ENCODE measurements around the gene ATP5F1A. TPM values are rescaled to one million over a fixed set of nuclear protein-coding genes. Genes with fewer than 3 reads are reported as not detected.

The ATP5F1A gene
- polyA plus RNA-seq, 1 experiment: 937 TPM

GRCh38 chr18:46109386-46109785 lies 11.3 kb upstream of the ATP5F1A start:
- Histone ChIP-seq H3K27me3 (ENCODE audit: control insufficient read depth, insufficient read depth, low read length) (no peaks in the 10 kb centered on the region), H3K27ac (ENCODE audit: low read depth, low read length) (no peak overlapping the region), H3K4me3 (ENCODE audit: low read depth, low read length) (no peak overlapping the region), H3K9me3 (ENCODE audit: control insufficient read depth, insufficient read depth, low read length) (peaks cover 2% of the 10 kb centered on the region; the same call in 1 of the 2 replicates)
- ChIA-PET CTCF (no interaction called here), POLR2A (no interaction called here)
- no peak for TF ChIP-seq CTCF (IDR thresholded peaks at IDR 0.05; ENCODE audit: low read depth, low read length)
- no peak for DNase-seq (ENCODE audit: low read depth, low spot score)

- H3K9me3 ChIP-seq (ENCODE audit: control insufficient read depth, insufficient read depth, low read length): peaks cover 4% of the 10 kb centered on the region; the same call in 1 of the 2 replicates
- H3K27ac ChIP-seq (ENCODE audit: low read depth, low read length): peak within 1 kb of the TSS; percentile 82
- H3K27me3 ChIP-seq (ENCODE audit: control insufficient read depth, insufficient read depth, low read length): no peaks in the 10 kb centered on the region
- peak within 1 kb of the TSS; percentile 93 for H3K4me3 ChIP-seq (ENCODE audit: low read depth, low read length)
- ChIA-PET POLR2A (no interaction called here), CTCF (interaction anchor here (0.7 kb wide), 1 partner anchor 327 kb away, joined by 3 read pairs; no protein-coding TSS in a partner anchor)
- DNase-seq (ENCODE audit: low read depth, low spot score): peak; percentile 11
- TF ChIP-seq CTCF (IDR thresholded peaks at IDR 0.05; ENCODE audit: low read depth, low read length): no peak
Measured at GRCh38 chr18:46104128-46104911, 6.2 kb upstream of the ATP5F1A start, which contains the start of gene HAUS1. HAUS1 (plus strand) TSS chr18:46104385; CDS start chr18:46104412, 27 bp downstream.

- no peak for TF ChIP-seq CTCF (IDR thresholded peaks at IDR 0.05; ENCODE audit: low read depth, low read length)
- DNase-seq (ENCODE audit: low read depth, low spot score): no peak
- POLR2A ChIA-PET: interaction anchor here (0.6 kb wide), 1 partner anchor 42 kb away, joined by 5 read pairs; no protein-coding TSS in a partner anchor
- H3K9me3 ChIP-seq (ENCODE audit: control insufficient read depth, insufficient read depth, low read length): peaks cover 2% of the 10 kb centered on the region; the same call in 1 of the 2 replicates
- H3K4me3 ChIP-seq (ENCODE audit: low read depth, low read length): no peak overlapping the region
- CTCF ChIA-PET: no interaction called here
- no peaks in the 10 kb centered on the region for H3K27me3 ChIP-seq (ENCODE audit: control insufficient read depth, insufficient read depth, low read length)
- H3K27ac ChIP-seq (ENCODE audit: low read depth, low read length): no peak overlapping the region
Measured at GRCh38 chr18:46099463-46099862, 1.4 kb upstream of the ATP5F1A start.

GRCh38 chr18:46098616-46098933 lies 479 bp upstream of the ATP5F1A start:
- no peak for TF ChIP-seq CTCF (IDR thresholded peaks at IDR 0.05; ENCODE audit: low read depth, low read length)
- Histone ChIP-seq H3K4me3 (ENCODE audit: low read depth, low read length) (peak overlapping the region; percentile 95), H3K27ac (ENCODE audit: low read depth, low read length) (peak overlapping the region; percentile 49), H3K9me3 (ENCODE audit: control insufficient read depth, insufficient read depth, low read length) (no peaks in the 10 kb centered on the region; the same call in 1 of the 2 replicates), H3K27me3 (ENCODE audit: control insufficient read depth, insufficient read depth, low read length) (no peaks in the 10 kb centered on the region)
- ChIA-PET CTCF (interaction anchor here (0.7 kb wide), 1 partner anchor 15 kb away, joined by 3 read pairs; no protein-coding TSS in a partner anchor), POLR2A (interaction anchor here (0.6 to 0.7 kb wide), 3 partner anchors 43 to 166 kb away, joined by 3 to 6 read pairs (median 5); no protein-coding TSS in a partner anchor)
- DNase-seq (ENCODE audit: low read depth, low spot score): no peak

- peak overlapping the region; percentile 95 for H3K4me3 ChIP-seq (ENCODE audit: low read depth, low read length)
- POLR2A ChIA-PET: interaction anchor here (0.6 kb wide), 1 partner anchor 22 kb away, joined by 3 read pairs; no protein-coding TSS in a partner anchor
- TF ChIP-seq CTCF (IDR thresholded peaks at IDR 0.05; ENCODE audit: low read depth, low read length): no peak
- CTCF ChIA-PET: interaction anchor here (0.7 to 1.9 kb wide), 3 partner anchors 76 to 560 kb away, joined by 3 to 6 read pairs (median 4); a partner anchor contains a TSS
- H3K27me3 ChIP-seq (ENCODE audit: control insufficient read depth, insufficient read depth, low read length): no peaks in the 10 kb centered on the region
- DNase-seq (ENCODE audit: low read depth, low spot score): no peak
- peak overlapping the region; percentile 57 for H3K27ac ChIP-seq (ENCODE audit: low read depth, low read length)
- H3K9me3 ChIP-seq (ENCODE audit: control insufficient read depth, insufficient read depth, low read length): no peaks in the 10 kb centered on the region; the same call in 1 of the 2 replicates
Measured at GRCh38 chr18:46097431-46097800, 680 bp downstream of the ATP5F1A start.

All from AG04450 (cell line).